ENCODE measurements around the gene USP22. TPM values are rescaled to one million over a fixed set of nuclear protein-coding genes. Genes with fewer than 3 reads are reported as not detected.
A peak's percentile ranks its signal among the peaks of the same experiment; 100 is the strongest.

USP22 gene
- total and polyA plus RNA-seq, 5 donors from 2014 or later = 32.1 to 152 (median 39.5) TPM

- Histone ChIP-seq H3K27me3 (ENCODE audit: control insufficient read depth, insufficient read depth, low read length) (no peaks in the 10 kb centered on the region), H3K27ac (ENCODE audit: insufficient read depth, low read length, poor library complexity, severe bottlenecking) (no peak overlapping the region), H3K36me3 (ENCODE audit: control insufficient read depth, insufficient read depth, low read length) (peaks cover 62% of the 10 kb centered on the region), H3K4me3 (ENCODE audit: low read depth, low read length) (no peak overlapping the region), H3K4me1 (ENCODE audit: control insufficient read depth, insufficient read depth, low read length, poor library complexity, severe bottlenecking) (peaks cover 5% of the 10 kb centered on the region), H3K9me3 (ENCODE audit: control insufficient read depth in 2 of 2, low read length in 2 of 2) (no peaks in the 10 kb centered on the region)
- H3K4me1 Mint-ChIP-seq = peaks cover 0 to 41% (median 8%) of the 10 kb centered on the region in 4 donors
- H3K4me3 Mint-ChIP-seq = no peak overlapping the region
- H3K36me3 Mint-ChIP-seq = peaks cover 33% of the 10 kb centered on the region
- H3K9me3 Mint-ChIP-seq = no peaks in the 10 kb centered on the region
- DNase-seq (no peak), ATAC-seq (ENCODE audit: low read depth in 2 of 2) (no peak)
- peak overlapping the region in 2 of 3 donors; percentile 41 to 89 for H3K27ac Mint-ChIP-seq
- no peaks in the 10 kb centered on the region for H3K27me3 Mint-ChIP-seq
Measured at GRCh38 chr17:21002309-21003006, 40.4 kb downstream of the USP22 start.

DNA sequence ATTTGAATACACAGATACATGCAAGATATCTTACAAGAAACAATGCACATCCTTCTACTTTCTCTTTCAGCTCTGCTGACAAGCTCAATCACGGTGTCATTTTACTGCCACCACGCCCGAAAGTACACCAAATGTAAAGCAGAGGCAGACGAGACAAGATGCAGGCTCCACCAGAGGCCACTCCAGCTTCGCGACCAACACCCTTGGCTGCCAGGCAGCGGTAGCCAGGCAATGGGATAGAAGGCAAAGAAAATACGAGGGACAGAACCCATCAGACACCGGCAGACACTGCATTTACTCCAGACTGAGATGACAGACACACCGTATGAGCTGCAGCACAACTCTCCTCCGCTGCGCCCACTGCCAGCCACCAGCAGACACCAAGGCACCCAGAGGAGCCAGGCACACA is 41.0 kb downstream of the USP22 start:
- H3K27me3 ChIP-seq (ENCODE audit: control insufficient read depth, insufficient read depth, low read length) = no peaks in the 10 kb centered on the region
- no peak for ATAC-seq (ENCODE audit: low read depth in 2 of 2)
- Mint-ChIP-seq H3K4me1 (peaks cover 0 to 41% (median 8%) of the 10 kb centered on the region in 4 donors), H3K27ac (peak overlapping the region; percentile 41 to 89 (median 84)), H3K4me3 (peak overlapping the region in 1 of 4 donors; percentile 53), H3K36me3 (peaks cover 27% of the 10 kb centered on the region), H3K9me3 (no peaks in the 10 kb centered on the region), H3K27me3 (no peaks in the 10 kb centered on the region)
- H3K36me3 ChIP-seq (ENCODE audit: control insufficient read depth, insufficient read depth, low read length) = peaks cover 56% of the 10 kb centered on the region
- peak in 1 of 3 donors; percentile 75 for DNase-seq
- peaks cover 5% of the 10 kb centered on the region for H3K4me1 ChIP-seq (ENCODE audit: control insufficient read depth, insufficient read depth, low read length, poor library complexity, severe bottlenecking)
- H3K4me3 ChIP-seq (ENCODE audit: low read depth, low read length) = no peak overlapping the region
- H3K9me3 ChIP-seq (ENCODE audit: control insufficient read depth in 2 of 2, low read length in 2 of 2) = no peaks in the 10 kb centered on the region
- no peak overlapping the region for H3K27ac ChIP-seq (ENCODE audit: insufficient read depth, low read length, poor library complexity, severe bottlenecking)

- peak overlapping the region in 1 of 4 donors; percentile 53 for H3K4me3 Mint-ChIP-seq
- no peak overlapping the region for H3K27ac ChIP-seq (ENCODE audit: insufficient read depth, low read length, poor library complexity, severe bottlenecking)
- H3K9me3 ChIP-seq (ENCODE audit: control insufficient read depth in 2 of 2, low read length in 2 of 2) = no peaks in the 10 kb centered on the region
- H3K9me3 Mint-ChIP-seq = no peaks in the 10 kb centered on the region
- H3K27me3 ChIP-seq (ENCODE audit: control insufficient read depth, insufficient read depth, low read length) = no peaks in the 10 kb centered on the region
- H3K4me1 ChIP-seq (ENCODE audit: control insufficient read depth, insufficient read depth, low read length, poor library complexity, severe bottlenecking) = peaks cover 5% of the 10 kb centered on the region
- ATAC-seq (ENCODE audit: low read depth in 2 of 2) (peak in 1 of 2 donors; percentile 20), DNase-seq (peak in 1 of 3 donors; percentile 83)
- H3K4me3 ChIP-seq (ENCODE audit: low read depth, low read length) = no peak overlapping the region
- H3K36me3 ChIP-seq (ENCODE audit: control insufficient read depth, insufficient read depth, low read length) = peaks cover 51% of the 10 kb centered on the region
- peak overlapping the region; percentile 41 to 89 (median 84) for H3K27ac Mint-ChIP-seq
- H3K27me3 Mint-ChIP-seq = no peaks in the 10 kb centered on the region
- H3K4me1 Mint-ChIP-seq = peaks cover 0 to 45% (median 8%) of the 10 kb centered on the region in 4 donors
- H3K36me3 Mint-ChIP-seq = peaks cover 24% of the 10 kb centered on the region
Measured at GRCh38 chr17:21001111-21001812, 41.5 kb downstream of the USP22 start.

- DNase-seq (no peak), ATAC-seq (ENCODE audit: low read depth in 2 of 2) (no peak)
- no peaks in the 10 kb centered on the region for H3K27me3 ChIP-seq (ENCODE audit: control insufficient read depth, insufficient read depth, low read length)
Measured at GRCh38 chr17:20999841-21000532, 42.8 kb downstream of the USP22 start.

GRCh38 chr17:20999044-20999573 is 43.7 kb downstream of the USP22 start:
- no peak for ATAC-seq (ENCODE audit: low read depth in 2 of 2)
- peaks cover 0 to 45% (median 8%) of the 10 kb centered on the region in 4 donors for H3K4me1 Mint-ChIP-seq

More at GRCh38 chr17:20999841-21000532, 42.8 kb downstream of the USP22 start:
- peaks cover 0 to 45% (median 8%) of the 10 kb centered on the region in 4 donors for H3K4me1 Mint-ChIP-seq
- Histone ChIP-seq H3K4me1 (ENCODE audit: control insufficient read depth, insufficient read depth, low read length, poor library complexity, severe bottlenecking) (peaks cover 5% of the 10 kb centered on the region), H3K27ac (ENCODE audit: insufficient read depth, low read length, poor library complexity, severe bottlenecking) (no peak overlapping the region), H3K36me3 (ENCODE audit: control insufficient read depth, insufficient read depth, low read length) (peaks cover 38% of the 10 kb centered on the region), H3K9me3 (ENCODE audit: control insufficient read depth in 2 of 2, low read length in 2 of 2) (no peaks in the 10 kb centered on the region), H3K4me3 (ENCODE audit: low read depth, low read length) (no peak overlapping the region)
- H3K27ac Mint-ChIP-seq = peak overlapping the region in 2 of 3 donors; percentile 19 to 55
- H3K4me3 Mint-ChIP-seq = peak overlapping the region in 1 of 4 donors; percentile 69
- H3K9me3 Mint-ChIP-seq = no peaks in the 10 kb centered on the region
- H3K36me3 Mint-ChIP-seq = peaks cover 15% of the 10 kb centered on the region
- H3K27me3 Mint-ChIP-seq = no peaks in the 10 kb centered on the region

DNA sequence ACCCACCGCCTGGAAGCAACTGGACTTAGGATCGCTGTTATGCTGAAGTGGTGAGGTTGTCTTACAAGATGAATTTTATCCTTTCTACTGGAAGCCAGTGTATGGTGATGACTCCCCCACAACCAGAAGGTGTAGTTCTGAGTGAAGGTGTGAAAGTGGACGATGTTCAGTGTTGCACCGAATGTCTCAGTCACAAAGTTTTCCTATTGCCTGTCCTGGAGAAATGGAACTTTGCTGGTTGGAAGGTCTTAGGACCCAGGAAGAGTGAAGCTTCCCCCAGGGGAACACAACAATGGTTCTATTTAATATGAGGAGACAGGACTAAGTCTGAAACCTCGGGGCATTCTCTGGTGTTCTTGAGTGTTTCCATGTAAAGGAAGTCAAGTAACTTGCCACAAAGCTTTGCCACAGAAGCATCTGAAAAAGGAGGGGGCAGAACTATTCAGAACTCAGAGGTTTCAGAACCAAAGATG is 44.2 kb downstream of the USP22 start:
- H3K36me3 Mint-ChIP-seq = peaks cover 12% of the 10 kb centered on the region
- H3K4me3 ChIP-seq (ENCODE audit: low read depth, low read length) = no peak overlapping the region
- peaks cover 24% of the 10 kb centered on the region for H3K36me3 ChIP-seq (ENCODE audit: control insufficient read depth, insufficient read depth, low read length)
- peak overlapping the region; percentile 24 for H3K27ac ChIP-seq (ENCODE audit: insufficient read depth, low read length, poor library complexity, severe bottlenecking)
- no peaks in the 10 kb centered on the region for H3K9me3 ChIP-seq (ENCODE audit: control insufficient read depth in 2 of 2, low read length in 2 of 2)
- no peak overlapping the region for H3K4me3 Mint-ChIP-seq
- no peaks in the 10 kb centered on the region for H3K27me3 Mint-ChIP-seq
- DNase-seq (no peak), ATAC-seq (ENCODE audit: low read depth in 2 of 2) (no peak)
- peaks cover 0 to 45% (median 8%) of the 10 kb centered on the region in 4 donors for H3K4me1 Mint-ChIP-seq
- no peaks in the 10 kb centered on the region for H3K27me3 ChIP-seq (ENCODE audit: control insufficient read depth, insufficient read depth, low read length)
- H3K9me3 Mint-ChIP-seq = no peaks in the 10 kb centered on the region
- H3K27ac Mint-ChIP-seq = peak overlapping the region; percentile 28 to 68 (median 50)
- peaks cover 5% of the 10 kb centered on the region for H3K4me1 ChIP-seq (ENCODE audit: control insufficient read depth, insufficient read depth, low read length, poor library complexity, severe bottlenecking)

More at GRCh38 chr17:20999044-20999573, 43.7 kb downstream of the USP22 start:
- H3K27me3 Mint-ChIP-seq = no peaks in the 10 kb centered on the region
- peaks cover 5% of the 10 kb centered on the region for H3K4me1 ChIP-seq (ENCODE audit: control insufficient read depth, insufficient read depth, low read length, poor library complexity, severe bottlenecking)
- DNase-seq = no peak
- no peaks in the 10 kb centered on the region for H3K9me3 ChIP-seq (ENCODE audit: control insufficient read depth in 2 of 2, low read length in 2 of 2)
- no peaks in the 10 kb centered on the region for H3K9me3 Mint-ChIP-seq
- H3K27ac Mint-ChIP-seq = peak overlapping the region; percentile 28 to 68 (median 50)
- no peak overlapping the region for H3K4me3 ChIP-seq (ENCODE audit: low read depth, low read length)
- H3K36me3 Mint-ChIP-seq = peaks cover 15% of the 10 kb centered on the region
- H3K27ac ChIP-seq (ENCODE audit: insufficient read depth, low read length, poor library complexity, severe bottlenecking) = peak overlapping the region; percentile 24
- peak overlapping the region in 1 of 4 donors; percentile 69 for H3K4me3 Mint-ChIP-seq
- no peaks in the 10 kb centered on the region for H3K27me3 ChIP-seq (ENCODE audit: control insufficient read depth, insufficient read depth, low read length)
- H3K36me3 ChIP-seq (ENCODE audit: control insufficient read depth, insufficient read depth, low read length) = peaks cover 29% of the 10 kb centered on the region

All from CD4-positive, CD25-positive, alpha-beta regulatory T cell (primary cell).